ENCODE results near the gene ZP4.
"Not testable (repeated sequence)": the region's sequence is repeated elsewhere in the genome, so short reads cannot be mapped to it uniquely, and the experiment has no call there.

Gene ZP4

GRCh38 chr1:237875291-237875690 is 15.4 kb downstream of the ZP4 start:
- DNase-seq (ENCODE audit: low spot score), result no peak

GRCh38 chr1:237873487-237874211 is 17.1 kb downstream of the ZP4 start:
- no peak for DNase-seq (ENCODE audit: low spot score)

- no peak for DNase-seq (ENCODE audit: low spot score)
Observed at GRCh38 chr1:237868817-237869600, 21.7 kb downstream of the ZP4 start.

GRCh38 chr1:237867380-237867888 is 23.3 kb downstream of the ZP4 start:
- no peak for DNase-seq (ENCODE audit: low spot score)

GRCh38 chr1:237864338-237865244 is 26.1 kb downstream of the ZP4 start:
- peak; percentile 47 for DNase-seq (ENCODE audit: low spot score)

- DNase-seq (ENCODE audit: low spot score), result no peak
Observed at GRCh38 chr1:237863234-237863633, 27.5 kb downstream of the ZP4 start.

- DNase-seq (ENCODE audit: low spot score), result no peak
Observed at GRCh38 chr1:237861944-237862343, 28.8 kb downstream of the ZP4 start.

GRCh38 chr1:237858992-237859391 is 31.7 kb downstream of the ZP4 start:
- no peak for DNase-seq (ENCODE audit: low spot score)

GRCh38 chr1:237857455-237857854 is 33.3 kb downstream of the ZP4 start:
- DNase-seq (ENCODE audit: low spot score), result no peak

GRCh38 chr1:237852342-237852741 is 38.4 kb downstream of the ZP4 start:
- DNase-seq (ENCODE audit: low spot score), result no peak

GRCh38 chr1:237851210-237851845 is 39.4 kb downstream of the ZP4 start:
- peak; percentile 35 for DNase-seq (ENCODE audit: low spot score)

- DNase-seq (ENCODE audit: low spot score), result not testable (repeated sequence)
Observed at GRCh38 chr1:237843516-237843915, 47.2 kb downstream of the ZP4 start.

GRCh38 chr1:237841485-237841884 is 49.2 kb downstream of the ZP4 start:
- DNase-seq (ENCODE audit: low spot score), result no peak

- no peak for DNase-seq (ENCODE audit: low spot score)
Observed at GRCh38 chr1:237838904-237839534, 51.7 kb downstream of the ZP4 start.

- no peak for DNase-seq (ENCODE audit: low spot score)
Observed at GRCh38 chr1:237838320-237838719, 52.4 kb downstream of the ZP4 start.

GRCh38 chr1:237834461-237834860 is 56.3 kb downstream of the ZP4 start:
- DNase-seq (ENCODE audit: low spot score), result no peak

GRCh38 chr1:237834048-237834447 is 56.7 kb downstream of the ZP4 start:
- DNase-seq (ENCODE audit: low spot score), result no peak

GRCh38 chr1:237832858-237833257 is 57.9 kb downstream of the ZP4 start:
- DNase-seq (ENCODE audit: low spot score), result no peak
